ENCODE measurements around the gene MLH3.

MLH3 gene

DNA sequence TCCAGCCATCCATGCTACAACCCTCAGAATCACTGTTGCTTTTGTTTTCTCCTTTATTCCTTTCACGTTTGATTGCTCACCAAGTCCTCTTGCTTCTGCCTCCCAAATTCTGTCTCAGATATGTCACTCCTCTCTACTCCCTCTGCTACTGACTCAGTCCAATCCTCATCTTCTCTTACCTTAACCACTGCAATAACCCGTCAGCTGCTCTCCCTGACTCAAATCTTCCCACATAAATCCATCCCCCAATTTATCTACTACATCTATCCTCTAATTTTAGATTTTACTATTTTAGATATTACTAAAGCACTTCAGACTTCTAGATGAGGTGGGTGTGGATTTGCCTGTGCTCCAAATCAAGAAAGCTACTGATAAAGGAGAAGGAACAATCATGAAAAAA lies 25.4 kb downstream of the MLH3 start:
- Histone ChIP-seq H3K9ac (ENCODE audit: low read depth, low read length) (no peak overlapping the region), H3K27me3 (ENCODE audit: control insufficient read depth, insufficient read depth, low read length) (no peaks in the 10 kb centered on the region), H3K4me1 (ENCODE audit: control insufficient read depth, insufficient read depth, low read length) (no peaks in the 10 kb centered on the region), H3K36me3 (ENCODE audit: control insufficient read depth, insufficient read depth, low read length) (peaks cover 16% of the 10 kb centered on the region), H3K4me3 (ENCODE audit: low read depth, low read length) (no peak overlapping the region), H3K27ac (ENCODE audit: low read depth, low read length) (no peak overlapping the region), H3K9me3 (ENCODE audit: control insufficient read depth, insufficient read depth, low read length) (no peaks in the 10 kb centered on the region)

- Histone ChIP-seq H3K27ac (ENCODE audit: low read depth, low read length) (no peak overlapping the region), H3K4me3 (ENCODE audit: low read depth, low read length) (no peak overlapping the region), H3K9me3 (ENCODE audit: control insufficient read depth, insufficient read depth, low read length) (no peaks in the 10 kb centered on the region), H3K36me3 (ENCODE audit: control insufficient read depth, insufficient read depth, low read length) (peaks cover 16% of the 10 kb centered on the region; the same call in 1 of the 2 replicates), H3K27me3 (ENCODE audit: control insufficient read depth, insufficient read depth, low read length) (no peaks in the 10 kb centered on the region), H3K9ac (ENCODE audit: low read depth, low read length) (no peak overlapping the region), H3K4me1 (ENCODE audit: control insufficient read depth, insufficient read depth, low read length) (no peaks in the 10 kb centered on the region)
Measured at GRCh38 chr14:75025082-75025481, 26.2 kb downstream of the MLH3 start.

GRCh38 chr14:75023108-75023507 lies 28.2 kb downstream of the MLH3 start:
- Histone ChIP-seq H3K4me3 (ENCODE audit: low read depth, low read length) (no peak overlapping the region), H3K9ac (ENCODE audit: low read depth, low read length) (no peak overlapping the region), H3K4me1 (ENCODE audit: control insufficient read depth, insufficient read depth, low read length) (no peaks in the 10 kb centered on the region), H3K9me3 (ENCODE audit: control insufficient read depth, insufficient read depth, low read length) (no peaks in the 10 kb centered on the region), H3K27me3 (ENCODE audit: control insufficient read depth, insufficient read depth, low read length) (no peaks in the 10 kb centered on the region), H3K36me3 (ENCODE audit: control insufficient read depth, insufficient read depth, low read length) (peaks cover 21% of the 10 kb centered on the region), H3K27ac (ENCODE audit: low read depth, low read length) (no peak overlapping the region)

GRCh38 chr14:75022655-75023054 lies 28.6 kb downstream of the MLH3 start:
- no peak overlapping the region for H3K4me3 ChIP-seq (ENCODE audit: low read depth, low read length)
- H3K9me3 ChIP-seq (ENCODE audit: control insufficient read depth, insufficient read depth, low read length), result no peaks in the 10 kb centered on the region
- no peak overlapping the region for H3K27ac ChIP-seq (ENCODE audit: low read depth, low read length)
- H3K9ac ChIP-seq (ENCODE audit: low read depth, low read length), result no peak overlapping the region
- no peaks in the 10 kb centered on the region for H3K4me1 ChIP-seq (ENCODE audit: control insufficient read depth, insufficient read depth, low read length)
- H3K36me3 ChIP-seq (ENCODE audit: control insufficient read depth, insufficient read depth, low read length), result peaks cover 23% of the 10 kb centered on the region
- H3K27me3 ChIP-seq (ENCODE audit: control insufficient read depth, insufficient read depth, low read length), result no peaks in the 10 kb centered on the region

DNA sequence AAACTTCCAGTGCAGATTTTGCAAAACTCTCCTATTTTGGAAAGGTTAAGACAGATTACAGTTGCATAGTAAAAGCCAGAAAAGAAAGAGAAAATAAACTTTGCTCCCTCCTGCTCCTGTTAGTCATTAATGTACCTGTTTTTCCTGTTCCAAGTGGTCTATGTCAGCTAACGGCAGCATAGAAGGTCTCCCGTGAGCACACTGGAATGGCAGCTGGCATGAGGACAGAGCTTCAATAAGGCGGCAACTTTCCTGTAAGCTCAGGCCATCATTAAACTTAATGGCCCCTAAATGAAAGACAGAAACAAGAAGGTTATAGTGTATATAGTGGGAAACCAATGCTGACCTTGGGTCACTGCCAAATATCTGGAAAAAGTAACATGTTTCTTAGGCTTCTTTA lies 32.6 kb downstream of the MLH3 start:
- Histone ChIP-seq H3K9me3 (ENCODE audit: control insufficient read depth, insufficient read depth, low read length) (no peaks in the 10 kb centered on the region), H3K4me3 (ENCODE audit: low read depth, low read length) (no peak overlapping the region), H3K27me3 (ENCODE audit: control insufficient read depth, insufficient read depth, low read length) (no peaks in the 10 kb centered on the region), H3K9ac (ENCODE audit: low read depth, low read length) (no peak overlapping the region), H3K27ac (ENCODE audit: low read depth, low read length) (no peak overlapping the region), H3K4me1 (ENCODE audit: control insufficient read depth, insufficient read depth, low read length) (no peaks in the 10 kb centered on the region), H3K36me3 (ENCODE audit: control insufficient read depth, insufficient read depth, low read length) (peaks cover 52% of the 10 kb centered on the region)

DNA sequence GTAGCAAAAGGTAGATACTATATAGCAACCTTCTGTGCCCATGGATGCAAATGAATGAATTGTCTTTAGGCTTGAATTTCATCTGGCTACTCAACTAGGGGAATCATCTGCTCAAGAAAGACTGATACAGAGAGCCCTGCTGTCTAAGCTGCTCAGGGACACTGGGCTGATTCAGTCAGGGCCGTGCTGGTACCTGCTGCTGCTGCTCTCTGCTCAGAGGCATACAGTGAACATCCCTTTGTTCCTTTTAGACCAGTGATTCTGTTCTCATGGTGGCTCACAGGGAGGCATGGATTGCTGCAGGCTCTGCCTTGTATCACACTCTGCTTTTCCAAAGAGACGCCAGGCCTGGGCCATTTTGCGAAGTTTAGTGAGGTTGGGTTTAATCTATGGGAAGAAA lies 34.5 kb downstream of the MLH3 start:
- H3K4me1 ChIP-seq (ENCODE audit: control insufficient read depth, insufficient read depth, low read length), result no peaks in the 10 kb centered on the region
- H3K9ac ChIP-seq (ENCODE audit: low read depth, low read length), result no peak overlapping the region
- H3K36me3 ChIP-seq (ENCODE audit: control insufficient read depth, insufficient read depth, low read length), result peaks cover 60% of the 10 kb centered on the region
- H3K9me3 ChIP-seq (ENCODE audit: control insufficient read depth, insufficient read depth, low read length), result no peaks in the 10 kb centered on the region
- H3K4me3 ChIP-seq (ENCODE audit: low read depth, low read length), result no peak overlapping the region
- H3K27me3 ChIP-seq (ENCODE audit: control insufficient read depth, insufficient read depth, low read length), result no peaks in the 10 kb centered on the region
- no peak overlapping the region for H3K27ac ChIP-seq (ENCODE audit: low read depth, low read length)

DNA sequence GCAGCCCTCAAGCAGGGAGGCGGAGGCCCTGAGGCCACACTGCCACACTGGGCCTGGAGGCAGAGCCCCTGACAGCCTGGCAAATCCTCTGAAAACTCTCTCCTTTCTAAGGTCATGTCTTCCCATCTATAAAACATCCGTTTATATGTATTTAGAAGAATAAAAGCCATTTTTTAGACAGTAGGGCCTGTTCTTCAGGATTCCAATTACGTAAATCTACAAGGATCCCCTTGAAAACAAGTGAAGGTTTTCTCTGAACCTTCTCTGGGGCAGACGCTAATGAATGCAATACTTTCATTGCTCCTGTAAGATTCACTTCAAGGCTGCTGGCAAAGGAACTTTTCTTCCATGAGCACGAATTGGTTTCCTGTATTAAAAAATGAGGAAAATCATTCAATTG lies 35.8 kb downstream of the MLH3 start:
- H3K4me3 ChIP-seq (ENCODE audit: low read depth, low read length), result no peak overlapping the region
- no peaks in the 10 kb centered on the region for H3K9me3 ChIP-seq (ENCODE audit: control insufficient read depth, insufficient read depth, low read length)
- no peak overlapping the region for H3K9ac ChIP-seq (ENCODE audit: low read depth, low read length)
- H3K27ac ChIP-seq (ENCODE audit: low read depth, low read length), result no peak overlapping the region
- no peaks in the 10 kb centered on the region for H3K4me1 ChIP-seq (ENCODE audit: control insufficient read depth, insufficient read depth, low read length)
- peaks cover 62% of the 10 kb centered on the region for H3K36me3 ChIP-seq (ENCODE audit: control insufficient read depth, insufficient read depth, low read length)
- H3K27me3 ChIP-seq (ENCODE audit: control insufficient read depth, insufficient read depth, low read length), result no peaks in the 10 kb centered on the region

GRCh38 chr14:75013290-75013689 lies 38.0 kb downstream of the MLH3 start:
- Histone ChIP-seq H3K27ac (ENCODE audit: low read depth, low read length) (no peak overlapping the region), H3K9me3 (ENCODE audit: control insufficient read depth, insufficient read depth, low read length) (no peaks in the 10 kb centered on the region), H3K4me3 (ENCODE audit: low read depth, low read length) (no peak overlapping the region), H3K36me3 (ENCODE audit: control insufficient read depth, insufficient read depth, low read length) (peaks cover 78% of the 10 kb centered on the region), H3K27me3 (ENCODE audit: control insufficient read depth, insufficient read depth, low read length) (no peaks in the 10 kb centered on the region), H3K4me1 (ENCODE audit: control insufficient read depth, insufficient read depth, low read length) (no peaks in the 10 kb centered on the region), H3K9ac (ENCODE audit: low read depth, low read length) (no peak overlapping the region)

DNA sequence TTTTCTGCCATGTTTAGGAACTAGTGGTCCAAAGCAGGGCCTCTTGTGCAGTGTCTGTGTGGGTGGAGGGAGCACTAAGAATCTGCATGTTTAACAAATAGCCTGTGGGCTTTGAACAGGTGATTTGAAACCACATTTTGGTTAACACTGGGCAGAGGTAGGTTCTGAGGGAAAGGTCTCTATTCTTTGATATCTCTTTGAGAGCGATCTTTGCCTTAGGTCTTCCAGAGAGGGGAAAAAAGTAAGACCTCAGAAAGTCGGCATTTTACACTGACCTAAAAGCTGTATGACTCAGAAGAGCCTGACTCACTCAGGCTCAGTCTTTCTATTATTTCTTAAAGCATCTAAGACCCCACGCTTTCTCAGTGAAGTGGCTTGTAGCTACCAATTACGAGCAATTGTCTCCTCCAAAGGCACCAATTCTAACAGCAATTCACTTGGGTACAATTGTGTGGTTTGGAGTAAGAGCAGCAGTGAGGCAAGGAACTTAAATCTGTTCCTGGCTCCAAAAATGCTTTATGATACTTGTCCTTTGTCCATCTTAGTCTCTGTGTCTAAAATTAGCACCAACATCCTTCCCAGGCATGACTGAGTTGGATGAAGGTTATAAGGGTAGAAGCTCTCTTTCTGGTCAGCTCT lies 39.8 kb downstream of the MLH3 start:
- H3K27ac ChIP-seq (ENCODE audit: low read depth, low read length), result peak overlapping the region; percentile 31
- H3K36me3 ChIP-seq (ENCODE audit: control insufficient read depth, insufficient read depth, low read length), result peaks cover 83% of the 10 kb centered on the region
- no peaks in the 10 kb centered on the region for H3K9me3 ChIP-seq (ENCODE audit: control insufficient read depth, insufficient read depth, low read length)
- H3K4me3 ChIP-seq (ENCODE audit: low read depth, low read length), result no peak overlapping the region
- H3K27me3 ChIP-seq (ENCODE audit: control insufficient read depth, insufficient read depth, low read length), result no peaks in the 10 kb centered on the region
- H3K4me1 ChIP-seq (ENCODE audit: control insufficient read depth, insufficient read depth, low read length), result no peaks in the 10 kb centered on the region
- H3K9ac ChIP-seq (ENCODE audit: low read depth, low read length), result no peak overlapping the region

- no peak overlapping the region for H3K9ac ChIP-seq (ENCODE audit: low read depth, low read length)
- H3K36me3 ChIP-seq (ENCODE audit: control insufficient read depth, insufficient read depth, low read length), result peaks cover 83% of the 10 kb centered on the region
Measured at GRCh38 chr14:75010472-75011093, 40.7 kb downstream of the MLH3 start.

DNA sequence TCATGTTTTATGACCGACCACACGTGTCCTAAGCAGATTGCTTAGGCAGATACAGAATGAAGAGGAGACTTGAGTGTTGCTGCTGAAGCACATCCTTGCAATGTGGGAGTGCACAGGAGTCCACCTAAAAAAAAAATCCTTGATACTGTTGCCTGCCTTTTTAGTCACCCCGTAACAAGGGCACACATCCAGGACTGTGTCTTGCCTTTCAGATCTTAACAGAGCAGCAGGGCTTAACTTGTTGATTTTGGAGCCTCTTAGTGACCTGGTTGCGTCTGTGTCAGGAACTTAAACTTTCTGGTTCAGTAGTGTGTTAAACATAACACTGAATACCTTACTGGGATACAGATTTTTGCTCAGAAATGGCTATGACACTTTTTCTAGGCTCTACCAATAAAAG lies 42.1 kb downstream of the MLH3 start:
- Histone ChIP-seq H3K36me3 (ENCODE audit: control insufficient read depth, insufficient read depth, low read length) (peaks cover 79% of the 10 kb centered on the region), H3K9ac (ENCODE audit: low read depth, low read length) (no peak overlapping the region), H3K27ac (ENCODE audit: low read depth, low read length) (no peak overlapping the region), H3K27me3 (ENCODE audit: control insufficient read depth, insufficient read depth, low read length) (no peaks in the 10 kb centered on the region), H3K4me3 (ENCODE audit: low read depth, low read length) (no peak overlapping the region), H3K9me3 (ENCODE audit: control insufficient read depth, insufficient read depth, low read length) (no peaks in the 10 kb centered on the region), H3K4me1 (ENCODE audit: control insufficient read depth, insufficient read depth, low read length) (no peaks in the 10 kb centered on the region)

More at GRCh38 chr14:75010472-75011093, 40.7 kb downstream of the MLH3 start:
- Histone ChIP-seq H3K27ac (ENCODE audit: low read depth, low read length) (no peak overlapping the region), H3K9me3 (ENCODE audit: control insufficient read depth, insufficient read depth, low read length) (no peaks in the 10 kb centered on the region), H3K4me3 (ENCODE audit: low read depth, low read length) (no peak overlapping the region), H3K4me1 (ENCODE audit: control insufficient read depth, insufficient read depth, low read length) (no peaks in the 10 kb centered on the region), H3K27me3 (ENCODE audit: control insufficient read depth, insufficient read depth, low read length) (no peaks in the 10 kb centered on the region)
